ENCODE results near the gene CLMP.

DNA sequence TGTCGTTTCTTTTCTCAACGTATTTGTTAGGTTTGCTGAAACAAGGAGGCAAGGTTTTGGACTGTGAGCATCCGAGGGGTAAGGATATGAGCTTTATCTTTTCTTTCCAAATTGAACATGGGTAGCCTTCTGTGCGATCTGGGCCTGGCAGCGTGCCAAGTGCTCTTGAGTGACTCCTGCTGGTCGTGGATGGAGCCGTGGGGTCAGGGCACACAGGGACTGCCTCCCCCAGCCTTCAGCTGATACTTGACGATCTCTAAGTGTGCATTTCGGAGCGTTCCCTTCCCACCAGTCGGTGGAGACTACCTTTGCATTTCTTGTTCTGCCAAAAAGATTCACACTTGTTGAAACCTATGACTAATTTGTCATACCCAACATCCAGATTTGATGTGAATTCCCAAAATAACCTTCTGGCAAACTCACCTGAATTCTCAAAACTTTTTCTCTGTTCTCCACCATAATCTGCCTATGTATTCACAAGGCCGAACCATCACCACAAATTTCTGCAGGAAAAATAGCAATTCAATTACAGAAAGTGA is 40.1 kb upstream of the CLMP start:
- TF ChIP-seq TAF1 (IDR thresholded peaks at IDR 0.05; ENCODE audit: borderline replicate concordance, insufficient read depth, low read length): no peak
- TF ChIP-seq, protein P1, sequence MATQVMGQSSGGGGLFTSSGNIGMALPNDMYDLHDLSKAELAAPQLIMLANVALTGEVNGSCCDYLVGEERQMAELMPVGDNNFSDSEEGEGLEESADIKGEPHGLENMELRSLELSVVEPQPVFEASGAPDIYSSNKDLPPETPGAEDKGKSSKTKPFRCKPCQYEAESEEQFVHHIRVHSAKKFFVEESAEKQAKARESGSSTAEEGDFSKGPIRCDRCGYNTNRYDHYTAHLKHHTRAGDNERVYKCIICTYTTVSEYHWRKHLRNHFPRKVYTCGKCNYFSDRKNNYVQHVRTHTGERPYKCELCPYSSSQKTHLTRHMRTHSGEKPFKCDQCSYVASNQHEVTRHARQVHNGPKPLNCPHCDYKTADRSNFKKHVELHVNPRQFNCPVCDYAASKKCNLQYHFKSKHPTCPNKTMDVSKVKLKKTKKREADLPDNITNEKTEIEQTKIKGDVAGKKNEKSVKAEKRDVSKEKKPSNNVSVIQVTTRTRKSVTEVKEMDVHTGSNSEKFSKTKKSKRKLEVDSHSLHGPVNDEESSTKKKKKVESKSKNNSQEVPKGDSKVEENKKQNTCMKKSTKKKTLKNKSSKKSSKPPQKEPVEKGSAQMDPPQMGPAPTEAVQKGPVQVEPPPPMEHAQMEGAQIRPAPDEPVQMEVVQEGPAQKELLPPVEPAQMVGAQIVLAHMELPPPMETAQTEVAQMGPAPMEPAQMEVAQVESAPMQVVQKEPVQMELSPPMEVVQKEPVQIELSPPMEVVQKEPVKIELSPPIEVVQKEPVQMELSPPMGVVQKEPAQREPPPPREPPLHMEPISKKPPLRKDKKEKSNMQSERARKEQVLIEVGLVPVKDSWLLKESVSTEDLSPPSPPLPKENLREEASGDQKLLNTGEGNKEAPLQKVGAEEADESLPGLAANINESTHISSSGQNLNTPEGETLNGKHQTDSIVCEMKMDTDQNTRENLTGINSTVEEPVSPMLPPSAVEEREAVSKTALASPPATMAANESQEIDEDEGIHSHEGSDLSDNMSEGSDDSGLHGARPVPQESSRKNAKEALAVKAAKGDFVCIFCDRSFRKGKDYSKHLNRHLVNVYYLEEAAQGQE (IDR thresholded peaks at IDR 0.05; ENCODE audit: insufficient read depth in 1 of 2, low read depth in 2 of 2, low read length in 2 of 2): no peak
- no peak for TF ChIP-seq FOXP2 (optimal IDR thresholded peaks at IDR 0.05; ENCODE audit: borderline replicate concordance, extremely low read depth, extremely low read length, insufficient read depth)
- TF ChIP-seq POLR2AphosphoS5 (IDR thresholded peaks at IDR 0.05; ENCODE audit: low read depth, low read length): no peak

Measured in PFSK-1 (cell line).